Keratinocyte (primary cell): ENCODE results near the gene FAM117A. TPM values are rescaled to one million over a fixed set of nuclear protein-coding genes. Genes with fewer than 3 reads are reported as not detected.

Source experiments
- DNase-seq: peaks from one replicate; pipeline ENCODE4 v3.0.0-alpha.2; 2011; ENCODE audit warnings: low read depth, missing footprints, low spot score
- FAIRE-seq: peaks from 2 replicates; lab custom pipeline; 2011; peaks lifted over from hg19 to GRCh38; lab: Jason Lieb, UNC
- H2AFZ ChIP-seq: 2 replicates; pipeline ENCODE4 v1.6.0; 2012; ENCODE audit warnings: low read length, control low read depth, inconsistent platforms; ENCODE audit not compliant: control insufficient read depth
- H3K27ac ChIP-seq: 2 replicates; pipeline ENCODE4 v1.5.1; 2011; ENCODE audit warnings: low read length; ENCODE audit not compliant: control insufficient read depth, insufficient read depth
- H3K27me3 ChIP-seq: 3 replicates; pipeline ENCODE4 v1.6.0; 2011; ENCODE audit warnings: low read length; ENCODE audit not compliant: control insufficient read depth, insufficient read depth; ENCODE audit errors: extremely low read depth
- H3K36me3 ChIP-seq, 2 experiments: 2 replicates in 1 of 2; 3 replicates in 1 of 2; pipeline ENCODE4 v1.5.1; 2011; ENCODE audit warnings: low read length in 2 of 2, mild to moderate bottlenecking in 1 of 2; ENCODE audit not compliant: control insufficient read depth in 2 of 2, insufficient read depth in 2 of 2; ENCODE audit errors: extremely low read depth in 1 of 2
- H3K4me1 ChIP-seq: 3 replicates; pipeline ENCODE4 v1.5.1; 2011; ENCODE audit warnings: low read length; ENCODE audit not compliant: control insufficient read depth, insufficient read depth; ENCODE audit errors: extremely low read depth
- H3K4me2 ChIP-seq: 3 replicates; pipeline ENCODE4 v1.6.0; 2011; ENCODE audit warnings: low read depth, low read length; ENCODE audit not compliant: control insufficient read depth, insufficient read depth; ENCODE audit errors: extremely low read depth
- H3K4me3 ChIP-seq, 3 experiments: fragments of 200-600 bp in 1 of 3; sonication (generic) in 1 of 3; 2 replicates in 2 of 3; 3 replicates in 1 of 3; pipeline ENCODE4 v1.5.1; 2011 to 2016; ENCODE audit warnings: low read length in 3 of 3, mild to moderate bottlenecking in 3 of 3, control low read depth in 2 of 3, inconsistent platforms in 1 of 3, low read depth in 1 of 3, mixed read lengths in 1 of 3, mixed run types in 1 of 3, moderate library complexity in 1 of 3; ENCODE audit not compliant: control insufficient read depth in 2 of 3, insufficient read depth in 2 of 3; ENCODE audit errors: extremely low read depth in 1 of 3
- H3K79me2 ChIP-seq: 2 replicates; pipeline ENCODE4 v1.6.0; 2012; ENCODE audit warnings: low read length; ENCODE audit not compliant: control insufficient read depth, insufficient read depth
- H3K9ac ChIP-seq: 3 replicates; pipeline ENCODE4 v1.6.0; 2011; ENCODE audit warnings: low read length; ENCODE audit not compliant: control insufficient read depth, insufficient read depth; ENCODE audit errors: extremely low read depth
- H3K9me1 ChIP-seq: 3 replicates; pipeline ENCODE4 v1.6.0; 2011; ENCODE audit warnings: low read length; ENCODE audit not compliant: control insufficient read depth, insufficient read depth; ENCODE audit errors: extremely low read depth
- H3K9me3 ChIP-seq: 2 replicates; pipeline ENCODE4 v1.5.1; 2012; ENCODE audit warnings: low read depth, low read length; ENCODE audit not compliant: control insufficient read depth
- H4K20me1 ChIP-seq: 3 replicates; pipeline ENCODE4 v1.6.0; 2011; ENCODE audit warnings: low read length; ENCODE audit not compliant: control insufficient read depth, insufficient read depth; ENCODE audit errors: extremely low read depth
- CTCF ChIP-seq, 3 experiments: IDR thresholded peaks in 1 of 3; conservative IDR thresholded peaks in 1 of 3; optimal IDR thresholded peaks in 1 of 3; 2 replicates in 2 of 3; 3 replicates in 1 of 3; pipeline versions ENCODE3 to v1.5.1; 2011; ENCODE audit warnings: low read length in 3 of 3, mild to moderate bottlenecking in 3 of 3, moderate library complexity in 2 of 3, control low read depth in 1 of 3, inconsistent platforms in 1 of 3; ENCODE audit not compliant: insufficient read depth in 2 of 3; ENCODE audit errors: extremely low read depth in 1 of 3
- EZH2 ChIP-seq: IDR thresholded peaks from one replicate; pipeline ENCODE4 v1.6.1; 2012; ENCODE audit warnings: inconsistent platforms, mild to moderate bottlenecking, low read length, moderate library complexity
- dilution Hi-C: fragments of 300-500 bp; cut with MboI; formaldehyde crosslinking; loops from one replicate; pipeline ENCODE4 v1.7.0; 2020; ENCODE audit warnings: low sequenced_read_pairs; ENCODE audit not compliant: extremely low pct_ligation_motif_present
- polyA plus RNA-seq, 5 experiments: library from polyadenylated mRNA; depleted of rRNA in 3 of 5; stranded (reverse) in 3 of 5; stranded (forward) in 1 of 5; unstranded in 1 of 5; fragments of >200 nt; gene quantifications; 1 replicate in 1 of 5; 2 replicates in 3 of 5; 3 replicates in 1 of 5; pipeline versions ENCODE4 v1.2.1 to v1.2.3, GENCODE V29; 2011 to 2012; ENCODE audit warnings: missing spikeins in 2 of 5, low read depth in 1 of 5, low replicate concordance in 1 of 5

The FAM117A gene
- polyA plus RNA-seq, 1 donor (not counting 4 experiments of a cell fraction or from before 2014, with no cell fraction given), result 4.7 TPM

DNA sequence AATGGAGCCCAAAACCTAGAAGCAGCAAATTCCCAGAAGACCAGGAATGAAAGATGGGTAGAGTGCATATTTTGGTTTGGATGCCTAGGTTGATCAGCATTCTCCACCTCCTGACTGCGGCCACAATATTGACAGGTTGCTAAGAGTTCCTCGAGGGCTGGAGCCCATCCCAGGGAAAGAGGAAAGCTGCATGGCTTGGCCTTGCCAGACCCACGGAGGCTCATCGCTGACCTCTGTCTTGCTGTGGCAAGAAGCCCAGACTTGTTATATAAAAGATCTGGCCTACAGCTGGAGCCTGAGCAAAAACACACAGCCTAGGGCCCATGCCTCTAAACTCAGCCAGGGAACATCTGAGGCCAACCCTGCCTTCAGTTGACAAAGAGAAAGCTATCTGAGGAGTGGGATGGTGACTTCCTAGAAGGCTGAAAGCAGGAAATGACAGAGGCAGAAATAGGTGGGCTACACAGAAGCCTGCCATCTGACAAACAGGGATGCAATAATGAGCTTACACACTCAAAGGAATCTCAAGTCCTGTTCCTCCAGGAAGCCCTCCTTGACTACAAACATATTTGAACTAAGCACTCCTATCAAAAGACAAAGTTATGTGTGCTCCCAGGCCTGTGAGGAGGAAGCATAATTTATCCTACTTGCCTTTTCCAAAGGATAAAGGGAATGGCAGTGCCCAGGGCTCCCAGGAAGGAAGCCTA is 33.7 kb downstream of the FAM117A start:
- Histone ChIP-seq H3K4me2 (no peak overlapping the region), H3K9me1 (no peaks in the 10 kb centered on the region), H3K79me2 (no peaks in the 10 kb centered on the region), H3K4me3 (no peak overlapping the region), H2AFZ (no peak overlapping the region), H3K27ac (no peak overlapping the region), H3K27me3 (no peaks in the 10 kb centered on the region), H3K36me3 (no peaks in the 10 kb centered on the region), H3K4me1 (no peaks in the 10 kb centered on the region), H3K9me3 (no peaks in the 10 kb centered on the region), H4K20me1 (no peaks in the 10 kb centered on the region), H3K9ac (no peak overlapping the region)
- dilution Hi-C loops, result no loop called here
- TF ChIP-seq CTCF (optimal IDR thresholded peaks at IDR 0.05 in 1 of 3, IDR thresholded peaks at IDR 0.05 in 1 of 3, conservative IDR thresholded peaks at IDR 0.05 in 1 of 3; ENCODE audit: extremely low read depth in 1 of 3, insufficient read depth in 2 of 3, low read length in 3 of 3), result no peak
- TF ChIP-seq EZH2, result no peak
- DNase-seq, result no peak
- FAIRE-seq, result no peak

DNA sequence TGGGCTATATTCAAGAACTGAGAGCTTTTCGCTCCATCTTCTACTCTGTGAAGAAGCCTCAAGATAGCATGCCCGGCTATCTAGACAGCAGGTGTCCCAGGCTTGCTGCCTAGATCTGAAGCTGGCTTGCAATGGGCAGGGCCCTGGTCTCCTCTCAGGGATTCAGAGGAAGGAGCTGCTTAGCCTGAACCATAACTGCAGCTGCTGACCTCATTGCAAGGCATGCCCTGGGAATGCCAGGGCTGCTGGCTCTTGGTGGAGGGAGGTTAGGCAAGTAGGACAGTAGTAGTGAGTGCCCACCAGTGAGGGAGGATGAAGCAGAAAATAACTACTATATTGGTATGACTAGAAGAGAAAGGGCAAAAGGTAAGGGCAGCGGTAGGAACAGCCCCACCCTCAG is 34.9 kb downstream of the FAM117A start:
- Histone ChIP-seq H2AFZ (no peak overlapping the region), H3K4me3 (no peak overlapping the region), H3K36me3 (no peaks in the 10 kb centered on the region), H3K9me1 (no peaks in the 10 kb centered on the region), H3K4me1 (no peaks in the 10 kb centered on the region), H3K79me2 (no peaks in the 10 kb centered on the region), H3K9me3 (no peaks in the 10 kb centered on the region), H3K4me2 (no peak overlapping the region), H3K9ac (no peak overlapping the region), H3K27me3 (no peaks in the 10 kb centered on the region), H3K27ac (no peak overlapping the region), H4K20me1 (no peaks in the 10 kb centered on the region)
- no peak for FAIRE-seq
- dilution Hi-C loops, result no loop called here
- no peak for TF ChIP-seq EZH2
- TF ChIP-seq CTCF (optimal IDR thresholded peaks at IDR 0.05 in 1 of 3, IDR thresholded peaks at IDR 0.05 in 1 of 3, conservative IDR thresholded peaks at IDR 0.05 in 1 of 3; ENCODE audit: extremely low read depth in 1 of 3, insufficient read depth in 2 of 3, low read length in 3 of 3), result no peak
- DNase-seq, result no peak
